Lower lobe of right lung (tissue), 2 donors: Measurements from ENCODE around the gene ZNF566. TPM values are rescaled to one million over a fixed set of nuclear protein-coding genes. Genes with fewer than 3 reads are reported as not detected.

Experiments used
- ATAC-seq, 2 donors: fragments of 200-7000 bp; cut with Tn5 transposase; one replicate each; pipeline ENCODE4 v1.9.1; 2020 to 2022; ENCODE audit warnings: mild to moderate bottlenecking in 2 of 2, moderate library complexity in 2 of 2
- DNase-seq: peaks from one replicate; pipeline ENCODE4 v3.0.0-alpha.2; 2020
- H3K27ac ChIP-seq: fragments of 200-600 bp; one replicate; pipeline ENCODE4 v1.8.0; 2022
- H3K27me3 ChIP-seq: fragments of 200-600 bp; one replicate; pipeline ENCODE4 v1.8.0; 2022; ENCODE audit warnings: low read depth
- H3K36me3 ChIP-seq: fragments of 200-600 bp; one replicate; pipeline ENCODE4 v1.8.0; 2022; ENCODE audit warnings: mild to moderate bottlenecking
- H3K4me1 ChIP-seq: fragments of 200-600 bp; one replicate; pipeline ENCODE4 v1.8.0; 2022
- H3K4me3 ChIP-seq: fragments of 200-600 bp; one replicate; pipeline ENCODE4 v1.8.0; 2022; ENCODE audit warnings: mild to moderate bottlenecking
- H3K9me3 ChIP-seq: fragments of 200-600 bp; one replicate; pipeline ENCODE4 v1.8.0; 2022
- CTCF ChIP-seq: fragments of 200-600 bp; IDR thresholded peaks from one replicate; pipeline ENCODE4 v1.8.0; 2022; ENCODE audit warnings: antibody characterized with exemption, mild to moderate bottlenecking
- intact Hi-C: fragments of 100-400 bp; cut with DNase I; formaldehyde crosslinking; loops from one replicate; pipeline ENCODE4 v1.11.0; 2022
- total RNA-seq: library from RNA; stranded (reverse); fragmentation: NEBNext Ultra II Directional; extraction: Animal tissue kit (Norgen Biotek cat#: 25700); gene quantifications from one replicate; pipeline ENCODE4 v1.2.1, GENCODE V29; 2021
- donor health status: DM: no; HTN: yes; CAD: no; lungs with severe emphysema.

ZNF566 gene
- total RNA-seq, 1 donor from 2014 or later, result 11.3 TPM

- Histone ChIP-seq H3K9me3 (peaks cover 20% of the 10 kb centered on the region), H3K36me3 (no peaks in the 10 kb centered on the region), H3K4me1 (peaks cover 9% of the 10 kb centered on the region), H3K27ac (no peak overlapping the region), H3K27me3 (no peaks in the 10 kb centered on the region), H3K4me3 (no peak overlapping the region)
- ATAC-seq (no peak), DNase-seq (no peak)
- no peak for TF ChIP-seq CTCF
- intact Hi-C loops, result no loop called here
Measured at GRCh38 chr19:36483653-36484052, 5.7 kb downstream of the ZNF566 start.

GRCh38 chr19:36482876-36483275, 6.5 kb downstream of the ZNF566 start:
- no peak for DNase-seq
- Histone ChIP-seq H3K9me3 (peaks cover 21% of the 10 kb centered on the region), H3K36me3 (no peaks in the 10 kb centered on the region), H3K4me3 (no peak overlapping the region), H3K27me3 (no peaks in the 10 kb centered on the region), H3K27ac (no peak overlapping the region), H3K4me1 (peaks cover 1% of the 10 kb centered on the region)
- no peak for ATAC-seq
- TF ChIP-seq CTCF, result no peak
- intact Hi-C loops, result no loop called here

GRCh38 chr19:36460046-36460445, 29.3 kb downstream of the ZNF566 start:
- TF ChIP-seq CTCF, result no peak
- peaks cover 10% of the 10 kb centered on the region for H3K36me3 ChIP-seq
- H3K27me3 ChIP-seq, result no peaks in the 10 kb centered on the region
- no peak overlapping the region for H3K4me3 ChIP-seq
- H3K9me3 ChIP-seq, result peaks cover 66% of the 10 kb centered on the region
- ATAC-seq (no peak), DNase-seq (no peak)
- H3K4me1 ChIP-seq, result no peaks in the 10 kb centered on the region
- intact Hi-C loops, result no loop called here
- no peak overlapping the region for H3K27ac ChIP-seq

- Histone ChIP-seq H3K36me3 (peaks cover 16% of the 10 kb centered on the region), H3K9me3 (peaks cover 84% of the 10 kb centered on the region)
- no peak for DNase-seq
Measured at GRCh38 chr19:36456831-36457230, 32.5 kb downstream of the ZNF566 start.

GRCh38 chr19:36449059-36449670, 40.2 kb downstream of the ZNF566 start:
- Histone ChIP-seq H3K9me3 (peaks cover 97% of the 10 kb centered on the region), H3K36me3 (peaks cover 27% of the 10 kb centered on the region), H3K4me1 (no peaks in the 10 kb centered on the region), H3K27me3 (no peaks in the 10 kb centered on the region), H3K27ac (no peak overlapping the region), H3K4me3 (no peak overlapping the region)
- no peak for TF ChIP-seq CTCF
- DNase-seq (no peak), ATAC-seq (no peak)
- intact Hi-C loops, result no loop called here

More at GRCh38 chr19:36456831-36457230, 32.5 kb downstream of the ZNF566 start:
- intact Hi-C loops, result no loop called here
- Histone ChIP-seq H3K27ac (no peak overlapping the region), H3K4me1 (no peaks in the 10 kb centered on the region), H3K27me3 (no peaks in the 10 kb centered on the region), H3K4me3 (no peak overlapping the region)
- ATAC-seq, result no peak
- TF ChIP-seq CTCF, result no peak
